Stimulated activated CD8-positive, alpha-beta memory T cell treated with anti-CD3 and anti-CD28 coated beads, Interleukin-2, amount 100 ng/mL, for 48 hours (primary cell): Measurements from ENCODE around the gene RIMBP3C.
"Not testable (repeated sequence)": the region's sequence is repeated elsewhere in the genome, so short reads cannot be mapped to it uniquely, and the experiment has no call there.

Source experiments
- DNase-seq, 2 donors: peaks; one replicate each; pipeline ENCODE4 v3.0.0-alpha.2; 2020; ENCODE audit warnings: low read depth in 2 of 2

The RIMBP3C gene, protein sequence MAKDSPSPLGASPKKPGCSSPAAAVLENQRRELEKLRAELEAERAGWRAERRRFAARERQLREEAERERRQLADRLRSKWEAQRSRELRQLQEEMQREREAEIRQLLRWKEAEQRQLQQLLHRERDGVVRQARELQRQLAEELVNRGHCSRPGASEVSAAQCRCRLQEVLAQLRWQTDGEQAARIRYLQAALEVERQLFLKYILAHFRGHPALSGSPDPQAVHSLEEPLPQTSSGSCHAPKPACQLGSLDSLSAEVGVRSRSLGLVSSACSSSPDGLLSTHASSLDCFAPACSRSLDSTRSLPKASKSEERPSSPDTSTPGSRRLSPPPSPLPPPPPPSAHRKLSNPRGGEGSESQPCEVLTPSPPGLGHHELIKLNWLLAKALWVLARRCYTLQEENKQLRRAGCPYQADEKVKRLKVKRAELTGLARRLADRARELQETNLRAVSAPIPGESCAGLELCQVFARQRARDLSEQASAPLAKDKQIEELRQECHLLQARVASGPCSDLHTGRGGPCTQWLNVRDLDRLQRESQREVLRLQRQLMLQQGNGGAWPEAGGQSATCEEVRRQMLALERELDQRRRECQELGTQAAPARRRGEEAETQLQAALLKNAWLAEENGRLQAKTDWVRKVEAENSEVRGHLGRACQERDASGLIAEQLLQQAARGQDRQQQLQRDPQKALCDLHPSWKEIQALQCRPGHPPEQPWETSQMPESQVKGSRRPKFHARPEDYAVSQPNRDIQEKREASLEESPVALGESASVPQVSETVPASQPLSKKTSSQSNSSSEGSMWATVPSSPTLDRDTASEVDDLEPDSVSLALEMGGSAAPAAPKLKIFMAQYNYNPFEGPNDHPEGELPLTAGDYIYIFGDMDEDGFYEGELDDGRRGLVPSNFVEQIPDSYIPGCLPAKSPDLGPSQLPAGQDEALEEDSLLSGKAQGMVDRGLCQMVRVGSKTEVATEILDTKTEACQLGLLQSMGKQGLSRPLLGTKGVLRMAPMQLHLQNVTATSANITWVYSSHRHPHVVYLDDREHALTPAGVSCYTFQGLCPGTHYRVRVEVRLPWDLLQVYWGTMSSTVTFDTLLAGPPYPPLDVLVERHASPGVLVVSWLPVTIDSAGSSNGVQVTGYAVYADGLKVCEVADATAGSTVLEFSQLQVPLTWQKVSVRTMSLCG (N-terminal part only)

DNA sequence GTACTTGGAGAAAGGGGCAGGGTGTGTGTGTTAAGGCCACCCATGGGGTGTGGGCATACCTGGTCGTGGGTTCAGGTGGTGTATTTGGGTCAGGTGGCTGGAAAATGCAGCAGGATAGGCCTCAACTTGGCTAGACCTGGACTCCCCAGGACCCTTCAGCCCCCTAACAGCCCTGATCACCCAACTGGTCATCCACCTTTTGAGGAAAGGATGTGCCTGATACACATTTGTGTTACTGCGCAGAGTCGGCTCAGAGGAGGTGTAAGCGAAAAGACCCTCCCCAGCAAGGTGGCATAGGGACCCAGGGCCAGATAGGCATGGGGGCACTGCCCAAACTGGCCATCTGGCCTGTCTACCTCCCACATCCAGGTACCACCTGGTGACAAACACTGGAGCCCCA lies at the start of gene RIMBP3C:
TSS of gene RIMBP3C (minus strand) at position 101 of the 400 bp plus-strand sequence. CDS start 485 bp downstream, outside the sequence.
- DNase-seq: not testable (repeated sequence)

DNA sequence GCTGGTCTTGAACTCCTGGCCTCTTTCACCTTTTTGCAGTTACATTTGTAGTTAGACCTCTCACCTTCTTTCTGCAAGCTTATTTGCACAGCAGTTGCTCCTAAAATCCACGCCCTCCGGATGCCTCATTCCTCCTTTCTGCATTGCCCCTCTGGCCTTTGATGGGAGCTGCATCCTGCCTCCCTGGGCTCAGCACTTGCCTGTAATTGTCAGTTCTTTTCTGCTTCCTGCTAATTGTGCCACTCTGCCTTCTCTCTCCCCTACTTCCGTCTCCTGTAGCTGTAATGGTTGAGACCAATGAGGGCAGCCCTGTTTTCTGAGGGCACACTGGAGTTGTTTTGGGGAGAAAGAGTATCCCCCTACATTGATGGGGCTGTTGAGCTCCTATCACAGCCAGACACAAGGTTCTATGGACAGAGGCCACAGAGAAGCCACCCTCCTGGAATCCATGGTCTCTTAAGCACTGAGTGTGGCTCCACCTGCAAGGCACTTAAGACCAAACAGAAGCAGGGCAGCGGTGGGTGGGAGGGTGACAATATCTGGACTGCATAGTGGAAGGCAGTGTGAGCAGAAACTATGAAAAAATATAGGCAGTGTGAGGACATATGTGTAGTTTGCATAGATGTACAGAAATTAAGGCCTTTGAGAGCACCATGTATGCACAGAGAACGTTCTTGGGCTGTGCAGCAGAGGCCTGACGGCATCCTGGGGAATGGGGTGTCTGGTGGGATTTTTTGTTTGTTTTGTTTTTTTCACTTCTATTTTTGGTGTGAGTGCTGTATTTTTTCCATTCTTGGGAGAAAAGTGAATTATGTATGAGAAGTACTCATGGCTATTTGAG lies 48.0 kb upstream of the RIMBP3C start:
- no peak for DNase-seq

DNA sequence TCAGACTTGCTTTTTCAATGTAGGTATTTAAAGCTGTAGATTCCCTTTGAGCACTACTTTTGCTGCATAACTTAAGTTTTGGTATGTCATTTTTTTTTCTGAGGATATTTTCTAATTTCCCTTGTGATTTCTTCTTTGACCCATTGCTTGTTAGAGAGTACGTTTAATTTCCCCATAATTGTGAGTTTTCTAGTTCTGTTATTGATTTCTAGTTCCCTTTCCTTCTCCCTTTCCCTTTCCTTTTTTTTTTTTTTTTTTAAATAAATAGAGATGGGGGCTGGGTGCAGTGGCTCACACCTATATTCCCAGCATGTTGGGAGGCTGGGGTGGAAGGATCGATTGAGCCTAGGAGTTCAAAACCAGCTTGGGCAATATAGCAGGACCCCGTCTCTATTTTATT lies 47.0 kb upstream of the RIMBP3C start:
- DNase-seq: no peak

DNA sequence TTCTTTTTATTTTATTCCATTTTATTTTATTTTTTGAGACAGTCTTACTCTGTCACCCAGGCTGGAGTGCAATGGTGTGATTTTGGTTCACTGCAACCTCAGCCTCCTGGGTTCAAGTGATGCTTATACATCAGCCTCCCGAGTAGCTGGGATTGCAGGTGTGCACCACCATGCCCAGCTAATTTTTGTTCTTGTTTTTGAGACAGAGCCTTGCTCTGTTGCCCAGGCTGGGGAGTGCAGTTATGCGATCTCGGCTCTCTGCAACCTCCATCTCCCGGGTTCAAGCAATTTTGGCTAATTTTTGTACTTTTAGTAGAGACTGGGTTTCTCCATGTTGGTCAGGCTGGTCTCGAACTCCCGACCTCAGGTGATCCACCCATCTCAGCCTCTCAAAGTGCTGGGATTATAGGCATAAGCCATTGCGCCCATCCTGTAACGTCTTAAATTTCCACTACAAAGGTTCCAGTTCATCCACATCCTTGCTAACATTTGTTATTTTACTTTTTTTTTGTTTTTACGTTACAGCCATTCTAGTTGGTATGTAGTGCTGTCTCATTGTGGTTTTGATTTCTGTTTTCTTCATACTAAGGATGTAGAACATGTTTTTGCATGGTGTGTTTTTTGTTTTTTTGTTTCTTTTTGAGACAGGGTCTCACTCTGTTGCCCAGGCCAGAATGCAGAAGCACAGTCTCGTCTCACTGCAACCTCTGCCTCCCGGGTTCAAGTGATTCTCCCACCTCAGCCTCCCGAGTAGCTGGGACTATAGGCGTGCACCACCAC lies 45.3 kb upstream of the RIMBP3C start:
- not testable (repeated sequence) for DNase-seq

DNA sequence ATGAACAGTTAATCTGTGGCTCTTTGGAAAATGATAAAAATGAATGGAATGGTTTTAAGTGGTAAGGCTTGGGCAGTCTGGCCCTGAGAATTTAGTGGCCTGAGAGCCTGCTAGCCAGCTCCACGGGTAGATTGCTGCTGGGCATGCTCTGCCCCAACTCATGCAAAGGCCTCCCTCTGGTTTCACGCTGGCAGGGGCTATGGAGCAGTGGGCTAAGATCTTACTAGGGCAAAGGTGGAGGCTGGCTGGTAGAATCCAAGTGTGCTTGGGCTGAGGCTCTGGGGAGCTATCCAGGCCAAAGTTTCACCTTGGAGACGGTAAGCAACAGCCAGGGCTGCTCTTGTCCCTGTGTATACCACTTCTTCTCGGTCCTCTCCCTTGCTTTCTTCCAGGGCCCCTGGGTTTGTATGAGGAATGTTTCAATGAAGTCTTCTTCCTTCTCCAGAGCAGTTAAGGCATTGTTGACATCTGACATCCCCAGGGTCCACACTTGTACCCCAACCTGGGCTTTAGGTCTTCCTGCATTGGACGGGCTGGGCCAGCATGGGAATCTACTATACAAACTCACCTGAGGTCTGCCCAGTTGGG lies 43.7 kb upstream of the RIMBP3C start:
- DNase-seq: no peak

DNA sequence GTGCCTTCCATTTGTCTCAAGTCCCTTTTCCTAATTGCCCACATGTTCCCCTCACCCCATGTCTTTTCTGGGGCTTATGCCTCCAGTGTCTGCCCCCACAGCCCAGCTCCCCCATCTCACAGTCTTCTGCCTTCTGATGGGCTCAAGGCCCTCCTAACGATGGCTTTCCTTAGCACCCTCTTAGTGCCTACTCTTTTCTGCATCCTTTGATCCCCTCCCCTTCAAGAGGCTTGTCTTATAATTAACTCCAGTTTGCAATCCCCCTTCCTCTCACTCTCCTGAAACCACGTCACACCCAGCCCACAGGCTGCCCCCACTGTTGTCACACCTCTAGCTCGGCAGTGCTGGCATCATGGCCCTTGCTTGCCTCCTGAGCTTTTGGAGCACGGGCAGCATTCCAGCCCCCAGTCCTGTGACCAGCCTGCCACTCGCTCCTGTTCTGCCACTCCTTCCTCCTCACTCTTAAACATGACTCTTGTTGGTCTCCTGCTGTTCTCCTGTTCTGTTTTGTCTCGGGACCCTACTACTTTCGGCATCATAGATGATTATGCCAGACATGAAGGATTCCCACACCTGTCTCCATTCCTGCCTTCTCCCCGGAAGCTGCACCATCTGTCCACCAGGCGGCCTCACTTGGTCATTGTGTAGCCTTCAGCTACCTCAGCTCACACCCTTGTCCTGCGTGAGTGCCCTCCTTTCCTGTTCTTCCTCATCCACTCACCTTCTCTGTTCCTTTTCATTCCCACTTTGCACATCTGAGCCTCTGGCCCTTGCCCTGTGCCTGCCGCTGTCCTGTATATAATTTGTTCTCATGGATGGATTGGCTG lies 42.4 kb upstream of the RIMBP3C start:
- DNase-seq: no peak

DNA sequence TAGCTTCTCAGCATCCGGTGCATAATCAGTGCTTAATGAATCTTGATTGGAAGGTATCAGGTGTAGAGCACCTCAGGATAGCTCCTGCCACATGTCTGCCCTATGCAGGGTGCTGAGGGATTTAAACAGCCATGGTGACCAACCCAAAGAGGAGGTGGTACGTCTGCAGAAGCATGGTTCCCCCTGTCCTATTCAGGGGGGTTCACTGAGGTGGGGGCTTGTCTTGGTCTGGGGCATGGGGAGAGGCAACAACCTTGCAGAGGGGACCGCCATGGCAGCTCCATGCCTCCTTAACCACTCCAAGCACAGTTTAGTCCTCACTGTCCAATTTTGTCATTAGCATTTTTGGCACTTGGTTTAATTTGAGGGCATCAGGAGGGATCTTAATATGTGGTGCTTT lies 41.2 kb upstream of the RIMBP3C start:
- DNase-seq: no peak

DNA sequence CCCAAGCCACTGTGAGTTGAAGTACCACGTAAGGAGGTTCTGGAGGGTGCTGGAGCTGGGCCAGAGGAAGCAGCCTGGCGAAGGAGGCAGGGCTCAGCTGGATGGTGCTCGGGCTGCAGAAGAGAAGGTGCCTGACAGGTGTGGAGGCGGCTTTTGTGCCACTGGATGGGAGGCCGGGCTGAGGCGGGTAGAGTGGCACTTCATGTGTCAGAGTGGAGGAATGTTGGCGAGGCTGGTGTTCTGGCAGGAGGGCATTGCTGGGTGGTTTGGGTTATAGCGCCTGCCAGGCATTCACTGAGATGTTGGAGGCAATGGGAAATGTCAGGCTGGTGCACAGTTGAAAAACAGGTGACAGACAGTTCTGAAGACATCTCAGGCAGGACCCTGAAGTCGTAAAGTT lies 40.4 kb upstream of the RIMBP3C start:
- no peak for DNase-seq

DNA sequence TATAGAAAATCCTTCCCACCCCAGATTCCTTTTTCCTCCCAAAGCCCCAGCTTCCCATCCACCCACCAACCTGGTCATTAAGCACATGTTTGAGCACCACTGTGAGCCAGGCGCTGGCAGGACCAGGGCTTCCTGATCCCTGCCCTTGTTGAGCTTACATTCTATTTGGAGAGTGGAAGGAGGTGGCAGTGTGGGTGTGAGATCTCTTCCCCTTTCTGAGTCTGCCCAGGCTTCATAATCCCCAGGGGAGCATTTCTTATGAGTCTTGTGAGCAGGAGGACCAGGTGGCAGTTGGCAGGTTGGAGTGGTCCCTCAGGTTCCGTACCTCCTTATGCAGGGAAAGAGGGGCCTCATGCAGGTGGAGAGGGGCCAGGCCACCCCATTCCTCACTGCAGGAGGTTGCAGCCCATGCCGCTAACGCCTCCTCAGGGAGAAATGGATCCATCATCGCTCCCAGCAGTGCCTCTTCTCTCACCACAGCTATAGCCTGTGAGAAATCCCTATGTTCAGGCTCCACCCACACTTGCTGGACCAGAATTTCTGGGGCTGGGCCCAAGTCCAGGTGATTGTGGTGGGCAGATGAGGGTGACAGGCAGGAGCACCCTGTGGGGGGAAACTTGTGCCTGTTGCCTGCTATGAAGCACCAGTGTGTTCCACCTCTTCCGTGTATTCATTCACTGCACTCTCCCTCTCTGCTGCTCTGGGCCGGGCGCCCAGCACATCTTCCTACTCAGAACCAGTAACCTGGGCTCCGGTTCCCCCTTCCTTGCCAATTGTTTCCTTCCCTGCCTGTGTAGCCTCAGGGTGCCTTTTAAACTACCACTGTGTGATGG lies 39.8 kb upstream of the RIMBP3C start:
- no peak for DNase-seq

DNA sequence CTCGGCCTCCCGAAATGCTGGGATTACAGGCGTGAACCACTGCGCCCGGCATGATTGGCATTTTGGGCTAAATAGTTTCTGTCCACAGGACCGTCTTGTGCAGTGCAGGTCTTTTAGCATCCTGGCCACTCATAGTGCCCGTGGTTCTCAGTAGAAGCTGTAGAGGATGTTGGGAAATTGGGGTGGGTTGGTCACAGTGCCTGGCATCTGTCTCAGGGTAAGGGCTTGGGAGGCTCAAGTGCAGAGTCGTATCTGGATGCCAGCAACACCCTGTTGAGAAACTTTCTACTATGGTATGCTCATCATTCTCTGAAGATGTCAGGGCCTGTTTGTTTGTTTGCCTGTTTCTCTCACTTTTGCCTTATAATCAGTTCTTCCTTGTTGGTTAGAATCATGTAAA lies 38.1 kb upstream of the RIMBP3C start:
- DNase-seq: no peak

DNA sequence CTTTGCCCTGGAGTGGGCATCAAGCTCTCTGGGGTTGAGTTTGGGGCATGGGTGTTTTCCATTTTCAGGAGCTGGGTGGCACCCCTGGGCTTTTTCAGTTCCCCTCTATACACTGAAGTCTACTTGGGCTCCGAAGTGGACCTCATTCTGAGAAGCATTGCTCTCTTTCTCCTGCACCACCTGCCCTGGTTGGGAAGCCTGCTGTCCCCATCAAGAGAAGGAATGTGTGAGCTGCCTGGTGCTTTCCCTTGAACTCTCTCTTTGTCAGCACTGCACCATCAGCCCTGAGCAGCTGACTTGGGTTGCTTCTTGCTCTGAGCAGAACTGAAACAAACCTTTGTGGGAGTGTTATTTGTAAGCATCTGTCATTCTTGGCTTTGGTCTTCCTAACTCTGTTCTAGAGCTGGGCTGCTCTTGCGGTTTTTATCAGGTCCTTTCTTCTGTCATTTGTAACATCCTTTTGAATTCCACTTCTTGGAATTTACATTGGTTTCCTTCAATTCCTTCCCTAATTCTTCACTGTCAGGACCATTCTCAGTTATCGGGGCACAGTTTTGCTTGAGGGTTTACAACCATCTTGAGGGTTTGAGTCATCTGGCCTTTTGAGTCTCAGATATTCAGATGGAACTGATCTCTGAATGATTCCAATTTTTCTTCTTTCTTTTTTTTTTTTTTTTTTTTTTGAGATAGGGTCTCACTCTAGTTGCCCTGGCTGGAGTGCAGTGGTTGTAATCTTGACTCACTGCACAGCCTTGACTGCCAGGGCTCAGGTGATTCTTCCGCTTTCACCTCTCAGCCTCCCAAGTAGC lies 36.7 kb upstream of the RIMBP3C start:
- DNase-seq: peak; percentile 8 to 26

DNA sequence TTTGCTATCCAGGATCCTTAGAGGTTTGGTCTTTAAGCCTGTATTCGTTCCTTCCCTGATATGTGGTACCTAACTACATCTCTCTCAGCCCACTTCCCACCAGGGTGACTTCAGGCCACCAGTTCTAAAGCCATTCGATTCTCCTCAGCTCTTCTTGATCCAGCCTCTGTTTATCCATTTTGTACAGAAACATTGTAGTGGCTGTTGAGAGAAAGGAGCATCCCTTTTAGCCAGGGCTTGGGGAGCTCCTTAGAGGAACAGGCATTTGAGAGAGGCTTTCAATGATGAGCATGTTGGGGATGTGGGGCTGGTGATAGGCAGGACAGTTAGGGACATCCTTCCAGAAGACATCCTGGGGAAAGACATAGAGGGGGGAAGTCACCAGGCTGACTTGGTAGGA lies 34.1 kb upstream of the RIMBP3C start:
- no peak for DNase-seq

DNA sequence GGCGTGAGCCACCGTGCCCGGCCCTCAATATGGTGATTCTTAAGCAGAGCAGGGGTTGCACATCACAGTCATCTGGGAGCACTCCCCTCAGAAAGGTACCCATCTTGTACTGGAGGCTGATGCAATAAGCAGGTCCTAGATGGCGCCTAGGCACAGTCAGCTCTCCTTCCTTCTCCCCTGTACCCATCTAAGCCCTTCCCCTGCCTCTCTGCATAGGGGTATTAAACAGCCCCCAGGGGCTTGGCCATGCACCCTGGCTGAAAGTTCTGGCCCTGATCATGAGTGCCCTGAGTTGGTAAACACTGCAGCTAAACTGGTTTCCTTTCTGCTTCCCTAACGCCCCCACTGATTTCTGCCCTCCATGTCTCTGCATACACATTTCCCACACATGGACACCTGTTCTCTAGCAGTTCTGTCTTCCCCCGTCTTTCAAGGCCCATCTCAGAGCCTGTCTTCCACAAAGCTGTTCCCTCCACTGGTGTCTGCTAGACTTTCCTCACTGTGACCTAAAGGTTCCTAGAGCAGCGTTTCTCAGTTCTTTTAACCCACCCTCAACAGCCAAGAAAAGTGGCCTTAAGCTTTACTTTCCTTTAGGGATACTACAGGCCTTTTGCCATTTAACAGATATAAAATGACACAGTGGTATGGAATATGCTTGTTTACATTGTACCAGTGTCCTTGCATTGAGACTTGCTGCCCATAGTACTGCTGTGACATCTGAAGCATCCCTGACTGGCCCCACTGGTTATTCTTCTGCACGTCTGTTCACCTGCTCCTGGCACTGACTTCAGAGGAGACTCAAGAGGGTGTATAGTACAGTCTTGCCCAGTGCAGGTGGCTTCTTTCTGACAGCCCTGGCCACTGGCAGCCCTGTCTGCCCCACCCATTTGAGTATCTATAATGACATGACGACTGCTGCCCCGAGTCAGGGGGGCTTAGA lies 31.8 kb upstream of the RIMBP3C start:
- DNase-seq: no peak

DNA sequence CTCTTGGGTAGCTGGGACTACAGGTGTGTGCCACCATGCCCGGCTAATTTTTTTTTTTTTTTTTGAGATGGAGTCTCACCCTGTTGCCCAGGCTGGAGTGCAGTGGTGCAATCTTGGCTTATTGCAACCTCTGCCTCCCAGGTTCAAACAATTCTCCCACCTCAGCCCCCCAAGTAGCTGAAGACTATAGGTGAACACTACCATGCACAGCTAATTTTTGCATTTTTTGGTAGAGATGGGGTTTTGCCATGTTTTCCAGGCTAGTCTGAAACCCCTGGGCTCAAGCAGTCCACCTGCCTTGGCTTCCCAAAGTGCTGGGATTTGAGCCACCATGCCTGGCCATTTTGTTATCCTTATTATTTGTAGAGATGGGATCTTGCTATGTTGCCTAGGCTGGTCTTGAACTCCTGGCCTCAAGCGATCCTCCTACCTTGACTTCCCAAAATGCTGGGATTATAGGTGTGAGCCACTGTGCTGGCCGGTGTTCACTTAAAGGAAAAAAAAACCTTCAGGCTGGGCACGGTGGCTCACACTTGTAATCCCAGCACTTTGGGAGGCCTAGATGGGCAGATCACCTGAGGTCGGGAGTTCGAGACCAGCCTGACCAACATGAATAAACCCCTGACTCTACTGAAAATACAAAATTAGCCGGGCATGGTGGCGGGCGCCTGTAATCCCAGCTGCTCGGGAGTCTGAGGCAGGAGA lies 29.9 kb upstream of the RIMBP3C start:
- not testable (repeated sequence) for DNase-seq

DNA sequence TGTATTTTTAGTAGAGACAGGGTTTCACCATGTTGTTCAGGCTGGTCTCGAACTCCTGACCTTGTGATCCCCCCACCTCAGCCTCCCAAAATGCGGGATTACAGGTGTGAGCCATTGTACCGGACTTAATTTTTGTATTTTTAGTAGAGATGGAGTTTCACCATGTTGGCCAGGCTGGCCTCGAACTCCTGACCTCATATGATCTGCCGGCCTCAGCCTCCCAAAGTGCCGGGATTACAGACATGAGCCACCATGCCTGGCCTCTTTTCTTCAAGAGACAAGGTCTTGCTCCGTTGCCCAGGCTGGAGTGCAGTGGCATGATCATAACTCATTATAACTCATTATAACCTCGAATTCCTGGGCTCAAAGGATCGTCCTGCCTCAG lies 29.4 kb upstream of the RIMBP3C start:
- not testable (repeated sequence) for DNase-seq

DNA sequence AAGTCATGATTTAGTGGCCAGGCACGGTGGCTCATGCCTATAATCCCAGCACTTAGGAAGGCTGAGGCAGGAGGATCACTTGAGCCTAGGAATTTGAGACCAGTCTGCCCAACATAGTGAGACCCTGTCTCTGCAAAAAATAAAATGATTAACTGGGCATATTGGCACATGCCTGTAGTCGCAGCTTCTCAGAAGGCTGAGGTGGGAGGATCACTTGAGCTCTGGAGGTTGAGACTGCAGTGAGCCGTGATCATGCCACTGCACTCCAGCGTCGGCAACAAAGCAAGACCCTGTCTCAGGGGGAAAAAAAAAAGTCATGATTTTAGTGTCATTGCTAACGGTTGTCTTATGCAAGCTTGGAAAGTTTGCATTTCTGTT lies 28.2 kb upstream of the RIMBP3C start:
- DNase-seq: no peak
